Mesendoderm (in vitro differentiated cells): Measurements from ENCODE around the gene IPO9.
"Not testable (repeated sequence)": the region's sequence is repeated elsewhere in the genome, so short reads cannot be mapped to it uniquely, and the experiment has no call there.

Source experiments
- DNase-seq: peaks from one replicate; pipeline ENCODE4 v3.0.0; 2013
- H2AK5ac ChIP-seq: 2 replicates; pipeline ENCODE4 v1.6.1; 2013; ENCODE audit warnings: low read length, inconsistent platforms
- H2BK120ac ChIP-seq: 2 replicates; pipeline ENCODE4 v1.6.1; 2013; ENCODE audit warnings: low read depth, mild to moderate bottlenecking, low read length, moderate library complexity, mixed read lengths
- H2BK15ac ChIP-seq: replicated peaks from 2 replicates; pipeline ENCODE4 v1.6.1; 2013; ENCODE audit warnings: low read depth, mild to moderate bottlenecking, moderate library complexity
- H2BK5ac ChIP-seq: 2 replicates; pipeline ENCODE4 v1.6.1; 2013; ENCODE audit warnings: low read length, inconsistent platforms
- H3K18ac ChIP-seq: 2 replicates; pipeline ENCODE4 v1.6.1; 2013; ENCODE audit warnings: mild to moderate bottlenecking, low read length, mixed read lengths
- H3K23ac ChIP-seq: one replicate; pipeline ENCODE4 v1.6.1; 2013; ENCODE audit warnings: low read length
- H3K27ac ChIP-seq: 2 replicates; pipeline ENCODE4 v1.5.1; 2013; ENCODE audit warnings: low read depth, mild to moderate bottlenecking, inconsistent platforms, low read length, moderate library complexity
- H3K27me3 ChIP-seq: 2 replicates; pipeline ENCODE4 v1.6.1; 2013; ENCODE audit warnings: low read length, control low read depth, mild to moderate bottlenecking, inconsistent platforms; ENCODE audit not compliant: insufficient read depth, poor library complexity
- H3K36me3 ChIP-seq: 2 replicates; pipeline ENCODE4 v1.6.1; 2013; ENCODE audit warnings: low read length, inconsistent platforms; ENCODE audit not compliant: control insufficient read depth, insufficient read depth
- H3K4ac ChIP-seq: one replicate; pipeline ENCODE4 v1.6.1; 2013; ENCODE audit warnings: low read depth, mild to moderate bottlenecking, low read length, moderate library complexity
- H3K4me1 ChIP-seq: 2 replicates; pipeline ENCODE4 v1.6.1; 2013; ENCODE audit warnings: low read depth, low read length, inconsistent platforms; ENCODE audit not compliant: control insufficient read depth
- H3K4me2 ChIP-seq: 2 replicates; pipeline ENCODE4 v1.6.1; 2013; ENCODE audit warnings: low read length
- H3K4me3 ChIP-seq: 2 replicates; pipeline ENCODE4 v1.5.1; 2013; ENCODE audit warnings: mild to moderate bottlenecking, low read length
- H3K56ac ChIP-seq: one replicate; pipeline ENCODE4 v1.6.1; 2013; ENCODE audit warnings: low read length
- H3K79me1 ChIP-seq: 2 replicates; pipeline ENCODE4 v1.6.1; 2013; ENCODE audit warnings: low read length, inconsistent platforms
- H3K79me2 ChIP-seq: 2 replicates; pipeline ENCODE4 v1.6.1; 2013; ENCODE audit warnings: mild to moderate bottlenecking, low read length; ENCODE audit not compliant: control insufficient read depth, insufficient read depth
- H3K9ac ChIP-seq: 2 replicates; pipeline ENCODE4 v1.6.1; 2013; ENCODE audit warnings: low read length, inconsistent platforms
- H4K5ac ChIP-seq: one replicate; pipeline ENCODE4 v1.6.1; 2013; ENCODE audit warnings: low read length
- H4K8ac ChIP-seq: one replicate; pipeline ENCODE4 v1.6.1; 2013; ENCODE audit warnings: low read depth, mild to moderate bottlenecking, control low read depth, low read length, moderate library complexity
- WGBS: extraction: QIAGEN DNeasy Blood & Tissue Kit; methylation state at CpG from one replicate; pipeline ENCODE4 v1.1.7; 2013; ENCODE audit warnings: low lambda C conversion rate, missing lambda C conversion rate; ENCODE audit not compliant: insufficient coverage; ENCODE audit errors: extremely low coverage; 5-methylcytosine and 5-hydroxymethylcytosine counted together

IPO9 gene

DNA sequence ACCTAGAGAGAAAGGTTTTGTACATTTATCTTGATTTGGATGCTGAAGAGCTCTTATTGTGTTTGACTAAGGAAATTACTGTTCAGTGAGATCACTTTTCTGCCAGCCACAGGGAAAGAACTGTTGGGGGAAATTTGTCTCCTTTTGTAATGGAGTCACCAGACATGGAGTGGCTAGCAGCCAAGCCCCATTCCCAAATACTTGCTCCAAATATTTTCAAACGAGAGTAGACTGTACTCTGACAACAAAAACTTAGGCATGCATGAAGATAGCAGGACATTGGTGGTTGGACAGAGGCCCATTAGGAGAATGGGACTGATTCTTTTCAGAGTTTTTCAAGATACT is 21.1 kb downstream of the IPO9 start:
- Histone ChIP-seq H2BK120ac (no peak overlapping the region), H3K23ac (no peak overlapping the region), H3K4me1 (no peaks in the 10 kb centered on the region), H3K9ac (no peak overlapping the region), H2BK5ac (no peak overlapping the region), H3K4ac (no peak overlapping the region), H3K4me3 (no peak overlapping the region), H3K27ac (no peak overlapping the region), H2BK15ac (no peak overlapping the region), H3K79me1 (peaks cover 4% of the 10 kb centered on the region), H3K56ac (peak overlapping the region; percentile 27), H3K79me2 (peaks cover 21% of the 10 kb centered on the region), H4K5ac (no peak overlapping the region), H2AK5ac (no peak overlapping the region), H3K36me3 (peaks cover 2% of the 10 kb centered on the region), H3K4me2 (no peak overlapping the region), H4K8ac (no peak overlapping the region), H3K27me3 (no peaks in the 10 kb centered on the region), H3K18ac (no peak overlapping the region)
- peak; percentile 72 for DNase-seq
- no CpG with 5 or more reads among the region's 1 CpG for WGBS

DNA sequence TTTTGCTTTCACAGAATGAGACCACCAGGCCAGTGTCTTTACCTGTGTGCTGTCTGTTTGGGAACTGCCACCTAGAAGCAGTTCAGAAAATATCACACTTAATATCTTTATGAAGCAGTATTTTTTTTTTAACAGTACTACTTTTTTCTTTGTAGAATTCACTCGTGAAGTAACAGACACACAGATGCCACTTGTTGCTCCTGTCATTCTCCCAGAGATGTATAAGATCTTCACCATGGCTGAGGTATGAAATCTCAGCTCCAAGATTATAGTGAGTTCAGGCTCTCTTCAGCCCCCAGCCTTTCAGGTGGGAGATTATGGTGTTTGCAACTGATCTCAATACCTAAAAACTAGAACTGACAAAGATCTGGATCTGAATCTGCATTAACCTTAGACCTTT is 23.0 kb downstream of the IPO9 start:
- no CpG with 5 or more reads among the region's 1 CpG for WGBS
- H3K4me3 ChIP-seq: no peak overlapping the region
- no peak overlapping the region for H3K4me2 ChIP-seq
- H3K4me1 ChIP-seq: no peaks in the 10 kb centered on the region
- no peaks in the 10 kb centered on the region for H3K79me1 ChIP-seq
- H4K5ac ChIP-seq: no peak overlapping the region
- H2AK5ac ChIP-seq: no peak overlapping the region
- no peaks in the 10 kb centered on the region for H3K27me3 ChIP-seq
- H3K23ac ChIP-seq: no peak overlapping the region
- H3K9ac ChIP-seq: no peak overlapping the region
- H3K56ac ChIP-seq: no peak overlapping the region
- H3K27ac ChIP-seq: no peak overlapping the region
- no peak overlapping the region for H2BK120ac ChIP-seq
- no peak for DNase-seq
- no peak overlapping the region for H3K4ac ChIP-seq
- no peak overlapping the region for H3K18ac ChIP-seq
- peaks cover 4% of the 10 kb centered on the region for H3K79me2 ChIP-seq
- no peak overlapping the region for H4K8ac ChIP-seq
- H2BK15ac ChIP-seq: no peak overlapping the region
- H3K36me3 ChIP-seq: peaks cover 2% of the 10 kb centered on the region
- H2BK5ac ChIP-seq: no peak overlapping the region

DNA sequence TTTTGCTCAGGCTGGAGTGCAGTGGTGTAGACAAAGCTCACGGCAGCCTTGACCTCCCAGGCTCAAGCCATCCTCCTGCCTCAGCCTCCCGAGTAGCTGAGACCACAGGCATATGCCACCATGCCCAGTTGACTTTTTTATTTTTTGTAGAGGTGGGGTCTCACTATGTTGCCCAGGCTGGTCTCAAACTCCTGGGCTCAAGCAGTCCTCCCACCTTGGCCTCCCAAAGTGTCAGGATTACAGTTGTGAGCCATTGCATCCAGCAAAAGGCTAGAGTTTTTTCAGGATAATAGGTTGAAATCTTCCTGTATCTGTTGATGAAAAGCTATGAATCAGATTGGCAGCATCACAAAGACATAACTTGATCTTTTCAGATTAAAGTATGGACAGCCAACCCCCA is 27.8 kb downstream of the IPO9 start:
- not testable (repeated sequence) for H2BK120ac ChIP-seq, H3K27ac ChIP-seq, H2BK15ac ChIP-seq, H3K27me3 ChIP-seq, H4K8ac ChIP-seq, H3K4me2 ChIP-seq, H3K23ac ChIP-seq, H3K56ac ChIP-seq, H2BK5ac ChIP-seq, DNase-seq, H3K4me1 ChIP-seq, H4K5ac ChIP-seq, H3K4me3 ChIP-seq, H3K4ac ChIP-seq, H3K79me2 ChIP-seq, H2AK5ac ChIP-seq, H3K18ac ChIP-seq, H3K79me1 ChIP-seq, H3K36me3 ChIP-seq, H3K9ac ChIP-seq
- WGBS: no CpG with 5 or more reads among the region's 2 CpGs

DNA sequence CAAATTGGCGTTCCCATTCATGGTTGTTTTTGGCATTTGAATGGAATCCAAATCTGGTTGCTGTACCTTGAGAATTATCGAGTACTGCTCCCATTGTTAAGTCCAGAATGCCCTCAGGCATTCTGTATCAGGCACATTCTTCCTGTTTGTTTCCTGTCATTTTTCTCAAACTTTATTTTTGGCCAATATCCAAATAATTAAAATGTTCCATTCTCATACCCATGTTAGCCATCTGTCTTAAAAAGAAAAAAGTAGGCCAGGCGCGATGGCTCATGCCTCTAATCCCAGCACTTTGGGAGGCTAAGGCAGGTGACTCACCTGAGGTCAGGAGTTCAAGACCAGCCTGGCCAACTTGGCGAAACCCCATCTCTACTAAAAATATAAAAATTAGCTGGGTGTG is 30.5 kb downstream of the IPO9 start:
- Histone ChIP-seq H3K36me3 (peaks cover 9% of the 10 kb centered on the region), H2BK120ac (no peak overlapping the region)

DNA sequence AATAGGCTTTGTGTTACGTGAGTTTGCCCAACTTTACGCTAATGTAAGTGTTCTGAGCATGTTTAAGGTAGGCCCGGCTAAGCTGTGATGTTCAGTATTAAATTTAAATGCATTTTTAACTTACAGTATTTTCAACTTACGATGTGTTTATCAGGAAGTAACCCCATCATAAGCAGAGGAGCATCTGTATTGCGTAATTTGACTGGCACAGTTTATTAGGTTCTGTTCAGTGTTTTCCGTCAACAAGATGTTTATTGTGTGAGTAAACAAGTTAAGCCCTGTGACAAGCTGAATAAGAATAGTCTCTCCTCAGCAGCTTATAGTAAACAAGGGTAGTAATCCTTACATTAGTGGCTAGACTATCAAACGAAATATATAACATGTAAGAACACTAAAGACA is 32.5 kb downstream of the IPO9 start:
- Histone ChIP-seq H3K4me1 (no peaks in the 10 kb centered on the region), H3K56ac (no peak overlapping the region), H3K4me3 (no peak overlapping the region), H2AK5ac (no peak overlapping the region), H3K79me1 (no peaks in the 10 kb centered on the region), H2BK5ac (no peak overlapping the region), H4K8ac (no peak overlapping the region), H2BK120ac (no peak overlapping the region), H3K36me3 (peaks cover 9% of the 10 kb centered on the region), H3K27me3 (no peaks in the 10 kb centered on the region), H3K4ac (no peak overlapping the region), H3K4me2 (no peak overlapping the region), H2BK15ac (no peak overlapping the region), H3K9ac (no peak overlapping the region), H3K23ac (no peak overlapping the region), H3K18ac (no peak overlapping the region), H3K79me2 (no peaks in the 10 kb centered on the region), H4K5ac (no peak overlapping the region), H3K27ac (no peak overlapping the region)
- no peak for DNase-seq
- no CpG with 5 or more reads among the region's 7 CpGs for WGBS

More for the DNA sequence above, 30.5 kb downstream of the IPO9 start:
- H3K79me1 ChIP-seq: no peaks in the 10 kb centered on the region
- WGBS: no CpG with 5 or more reads among the region's 5 CpGs
- H4K8ac ChIP-seq: no peak overlapping the region
- no peak overlapping the region for H2AK5ac ChIP-seq
- no peak for DNase-seq
- no peak overlapping the region for H3K9ac ChIP-seq
- H2BK15ac ChIP-seq: no peak overlapping the region
- no peak overlapping the region for H4K5ac ChIP-seq
- no peak overlapping the region for H3K18ac ChIP-seq
- no peak overlapping the region for H3K4ac ChIP-seq
- H3K27me3 ChIP-seq: no peaks in the 10 kb centered on the region
- H3K23ac ChIP-seq: no peak overlapping the region
- no peaks in the 10 kb centered on the region for H3K79me2 ChIP-seq
- no peak overlapping the region for H2BK5ac ChIP-seq
- H3K4me2 ChIP-seq: no peak overlapping the region
- H3K56ac ChIP-seq: no peak overlapping the region
- no peaks in the 10 kb centered on the region for H3K4me1 ChIP-seq
- no peak overlapping the region for H3K4me3 ChIP-seq
- no peak overlapping the region for H3K27ac ChIP-seq

DNA sequence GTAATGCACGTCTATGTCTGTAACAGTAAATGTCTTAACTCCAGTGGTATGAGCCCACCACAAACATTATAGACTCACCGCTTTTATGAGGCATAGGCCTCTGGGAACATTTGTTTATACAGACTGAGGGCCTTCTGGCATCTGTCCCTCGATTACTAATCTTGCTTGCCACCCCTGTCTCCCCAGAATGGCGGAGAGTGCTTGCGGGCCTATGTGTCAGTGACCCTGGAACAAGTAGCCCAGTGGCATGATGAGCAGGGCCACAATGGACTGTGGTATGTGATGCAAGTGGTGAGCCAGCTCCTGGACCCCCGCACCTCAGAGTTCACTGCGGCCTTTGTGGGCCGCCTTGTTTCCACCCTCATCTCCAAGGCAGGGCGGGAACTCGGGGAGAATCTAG is 41.4 kb downstream of the IPO9 start:
- WGBS: no CpG with 5 or more reads among the region's 10 CpGs
- H3K4me3 ChIP-seq: no peak overlapping the region
- H4K8ac ChIP-seq: no peak overlapping the region
- H2BK15ac ChIP-seq: no peak overlapping the region
- no peaks in the 10 kb centered on the region for H3K79me1 ChIP-seq
- H3K36me3 ChIP-seq: peaks cover 26% of the 10 kb centered on the region
- no peak overlapping the region for H2BK120ac ChIP-seq
- no peak overlapping the region for H3K18ac ChIP-seq
- no peak overlapping the region for H3K56ac ChIP-seq
- H3K4me2 ChIP-seq: no peak overlapping the region
- no peaks in the 10 kb centered on the region for H3K4me1 ChIP-seq
- H2BK5ac ChIP-seq: no peak overlapping the region
- DNase-seq: no peak
- H3K23ac ChIP-seq: no peak overlapping the region
- H3K27ac ChIP-seq: no peak overlapping the region
- no peak overlapping the region for H3K4ac ChIP-seq
- H4K5ac ChIP-seq: no peak overlapping the region
- H2AK5ac ChIP-seq: no peak overlapping the region
- H3K9ac ChIP-seq: no peak overlapping the region
- no peaks in the 10 kb centered on the region for H3K79me2 ChIP-seq
- H3K27me3 ChIP-seq: no peaks in the 10 kb centered on the region
